ENCODE results near the gene FMO3.

The FMO3 gene

DNA sequence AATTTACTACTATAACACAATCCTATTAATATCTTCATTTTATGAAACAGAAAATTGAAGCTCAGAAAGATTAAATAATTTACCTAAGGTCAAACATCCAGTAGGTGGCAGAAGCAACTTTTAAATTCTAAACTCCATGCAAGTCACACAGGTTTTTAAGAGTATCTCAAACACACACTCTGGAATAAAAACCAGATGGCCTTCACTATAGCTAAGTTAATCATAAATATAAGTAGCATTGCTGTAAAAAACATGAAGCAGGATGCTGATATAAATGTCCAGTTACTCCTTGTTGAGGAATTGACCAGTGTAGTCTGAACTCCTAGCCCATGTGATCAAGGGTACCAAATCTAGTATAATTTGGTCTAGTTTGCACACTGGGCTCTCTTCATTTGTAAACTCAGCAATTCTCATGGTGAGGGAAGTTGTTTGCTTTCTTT is 9.4 kb upstream of the FMO3 start:
- no peaks in the 10 kb centered on the region for H3K4me1 ChIP-seq (ENCODE audit: control insufficient read depth, insufficient read depth, low read length)
- no peaks in the 10 kb centered on the region for H3K9me3 ChIP-seq (ENCODE audit: control insufficient read depth, insufficient read depth, low read depth, low read length)
- no peaks in the 10 kb centered on the region for H3K36me3 ChIP-seq (ENCODE audit: control insufficient read depth in 2 of 2, insufficient read depth in 1 of 2, low read length in 2 of 2)
- H3K4me3 ChIP-seq (ENCODE audit: low read depth, low read length): no peak overlapping the region
- ChIA-PET POLR2A (no interaction called here), CTCF (interaction anchor here (0.6 to 2.7 kb wide), 16 partner anchors 9 to 745 kb away, joined by 3 to 46 read pairs (median 4); partner anchors contain the start of genes FMO3 and FMO4)
- TF ChIP-seq ZNF133 (tag by site-specific recombination; IDR thresholded peaks at IDR 0.05) (no peak), ZNF654 (tag by site-specific recombination; IDR thresholded peaks at IDR 0.05; ENCODE audit: low read depth) (peak; percentile 54)
- H3K27ac ChIP-seq (ENCODE audit: extremely low read depth, low read depth, low read length): no peak overlapping the region

DNA sequence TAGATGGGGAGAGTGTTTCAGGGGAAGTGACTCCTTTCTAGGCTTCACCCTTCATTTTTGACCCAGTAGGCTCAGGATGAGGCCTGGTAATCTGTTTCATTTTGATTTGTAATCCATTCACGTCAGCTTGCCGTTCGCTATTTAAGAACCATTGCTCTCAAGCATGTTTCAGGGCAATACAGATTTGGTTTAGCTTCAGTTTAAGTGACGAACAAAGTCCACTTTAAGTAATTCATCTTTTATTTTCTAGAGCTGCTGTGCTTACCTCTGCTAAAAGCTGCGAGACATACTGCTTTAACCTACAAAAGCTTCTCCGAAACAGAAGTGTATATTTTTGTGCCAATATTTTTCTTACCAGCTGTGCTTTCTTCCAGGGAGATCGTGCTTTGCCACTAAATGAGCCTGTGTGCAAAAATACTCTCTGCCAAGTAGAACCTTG is 8.9 kb upstream of the FMO3 start:
- H3K36me3 ChIP-seq (ENCODE audit: control insufficient read depth in 2 of 2, insufficient read depth in 1 of 2, low read length in 2 of 2): no peaks in the 10 kb centered on the region
- TF ChIP-seq, protein P1, sequence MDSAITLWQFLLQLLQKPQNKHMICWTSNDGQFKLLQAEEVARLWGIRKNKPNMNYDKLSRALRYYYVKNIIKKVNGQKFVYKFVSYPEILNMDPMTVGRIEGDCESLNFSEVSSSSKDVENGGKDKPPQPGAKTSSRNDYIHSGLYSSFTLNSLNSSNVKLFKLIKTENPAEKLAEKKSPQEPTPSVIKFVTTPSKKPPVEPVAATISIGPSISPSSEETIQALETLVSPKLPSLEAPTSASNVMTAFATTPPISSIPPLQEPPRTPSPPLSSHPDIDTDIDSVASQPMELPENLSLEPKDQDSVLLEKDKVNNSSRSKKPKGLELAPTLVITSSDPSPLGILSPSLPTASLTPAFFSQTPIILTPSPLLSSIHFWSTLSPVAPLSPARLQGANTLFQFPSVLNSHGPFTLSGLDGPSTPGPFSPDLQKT (IDR thresholded peaks at IDR 0.05; ENCODE audit: borderline replicate concordance, low read depth, low read length): no peak
- no peaks in the 10 kb centered on the region for H3K9me3 ChIP-seq (ENCODE audit: control insufficient read depth, insufficient read depth, low read depth, low read length)
- H3K4me3 ChIP-seq (ENCODE audit: low read depth, low read length): no peak overlapping the region
- ChIA-PET CTCF (interaction anchor here (0.6 to 2.7 kb wide), 13 partner anchors 8 to 634 kb away, joined by 3 to 46 read pairs (median 4); partner anchors contain the start of genes FMO3 and FMO4), POLR2A (no interaction called here)
- H3K4me1 ChIP-seq (ENCODE audit: control insufficient read depth, insufficient read depth, low read length): no peaks in the 10 kb centered on the region
- H3K27ac ChIP-seq (ENCODE audit: extremely low read depth, low read depth, low read length): no peak overlapping the region

DNA sequence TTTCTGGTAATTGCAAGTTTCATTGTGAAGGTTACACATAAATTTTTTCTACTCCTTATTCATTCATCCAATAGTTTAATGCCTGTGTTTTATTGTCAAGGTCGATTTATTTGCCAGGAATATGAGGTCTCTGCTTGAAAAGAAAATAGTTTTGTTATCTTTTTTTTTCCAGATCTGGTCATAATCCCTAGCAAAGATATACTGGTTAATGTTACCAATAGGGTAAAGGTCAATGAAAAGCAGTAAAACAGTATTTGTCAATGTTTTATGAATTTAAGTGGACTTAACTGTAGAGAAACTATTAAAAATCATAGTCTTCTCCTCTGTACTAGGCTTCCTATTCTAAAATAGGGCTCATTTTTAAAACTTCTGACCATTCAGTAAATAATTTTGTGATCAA is 8.1 kb upstream of the FMO3 start:
- no peaks in the 10 kb centered on the region for H3K36me3 ChIP-seq (ENCODE audit: control insufficient read depth in 2 of 2, insufficient read depth in 1 of 2, low read length in 2 of 2)
- no peaks in the 10 kb centered on the region for H3K9me3 ChIP-seq (ENCODE audit: control insufficient read depth, insufficient read depth, low read depth, low read length)
- POLR2A ChIA-PET: no interaction called here
- no peak overlapping the region for H3K4me3 ChIP-seq (ENCODE audit: low read depth, low read length)
- CTCF ChIA-PET: interaction anchor here (0.6 to 2.7 kb wide), 4 partner anchors 104 to 163 kb away, joined by 3 to 46 read pairs (median 4); no protein-coding TSS in a partner anchor
- no peak overlapping the region for H3K27ac ChIP-seq (ENCODE audit: extremely low read depth, low read depth, low read length)
- no peak for TF ChIP-seq ZNF777 (tag by site-specific recombination; IDR thresholded peaks at IDR 0.05; ENCODE audit: borderline replicate concordance)
- TF ChIP-seq, protein P2, sequence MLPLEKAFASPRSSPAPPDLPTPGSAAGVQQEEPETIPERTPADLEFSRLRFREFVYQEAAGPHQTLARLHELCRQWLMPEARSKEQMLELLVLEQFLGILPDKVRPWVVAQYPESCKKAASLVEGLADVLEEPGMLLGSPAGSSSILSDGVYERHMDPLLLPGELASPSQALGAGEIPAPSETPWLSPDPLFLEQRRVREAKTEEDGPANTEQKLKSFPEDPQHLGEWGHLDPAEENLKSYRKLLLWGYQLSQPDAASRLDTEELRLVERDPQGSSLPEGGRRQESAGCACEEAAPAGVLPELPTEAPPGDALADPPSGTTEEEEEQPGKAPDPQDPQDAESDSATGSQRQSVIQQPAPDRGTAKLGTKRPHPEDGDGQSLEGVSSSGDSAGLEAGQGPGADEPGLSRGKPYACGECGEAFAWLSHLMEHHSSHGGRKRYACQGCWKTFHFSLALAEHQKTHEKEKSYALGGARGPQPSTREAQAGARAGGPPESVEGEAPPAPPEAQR (tag by site-specific recombination; IDR thresholded peaks at IDR 0.05): no peak
- TF ChIP-seq, protein P3, sequence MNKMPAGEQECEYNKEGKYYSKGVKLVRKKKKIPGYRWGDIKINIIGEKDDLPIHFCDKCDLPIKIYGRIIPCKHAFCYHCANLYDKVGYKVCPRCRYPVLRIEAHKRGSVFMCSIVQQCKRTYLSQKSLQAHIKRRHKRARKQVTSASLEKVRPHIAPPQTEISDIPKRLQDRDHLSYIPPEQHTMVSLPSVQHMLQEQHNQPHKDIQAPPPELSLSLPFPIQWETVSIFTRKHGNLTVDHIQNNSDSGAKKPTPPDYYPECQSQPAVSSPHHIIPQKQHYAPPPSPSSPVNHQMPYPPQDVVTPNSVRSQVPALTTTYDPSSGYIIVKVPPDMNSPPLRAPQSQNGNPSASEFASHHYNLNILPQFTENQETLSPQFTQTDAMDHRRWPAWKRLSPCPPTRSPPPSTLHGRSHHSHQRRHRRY (tag by site-specific recombination; IDR thresholded peaks at IDR 0.05): no peak
- TF ChIP-seq, protein P4, sequence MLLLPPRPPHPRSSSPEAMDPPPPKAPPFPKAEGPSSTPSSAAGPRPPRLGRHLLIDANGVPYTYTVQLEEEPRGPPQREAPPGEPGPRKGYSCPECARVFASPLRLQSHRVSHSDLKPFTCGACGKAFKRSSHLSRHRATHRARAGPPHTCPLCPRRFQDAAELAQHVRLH (tag by site-specific recombination; IDR thresholded peaks at IDR 0.05): no peak
- no peak for TF ChIP-seq ZNF549 (tag by site-specific recombination; IDR thresholded peaks at IDR 0.05)
- no peak for TF ChIP-seq ZNF404 (tag by site-specific recombination; IDR thresholded peaks at IDR 0.05)
- no peak for TF ChIP-seq ZNF394 (tag by site-specific recombination; IDR thresholded peaks at IDR 0.05; ENCODE audit: borderline replicate concordance)
- TF ChIP-seq MZF1 (tag by site-specific recombination; IDR thresholded peaks at IDR 0.05; ENCODE audit: borderline replicate concordance): no peak
- TF ChIP-seq, protein P5, sequence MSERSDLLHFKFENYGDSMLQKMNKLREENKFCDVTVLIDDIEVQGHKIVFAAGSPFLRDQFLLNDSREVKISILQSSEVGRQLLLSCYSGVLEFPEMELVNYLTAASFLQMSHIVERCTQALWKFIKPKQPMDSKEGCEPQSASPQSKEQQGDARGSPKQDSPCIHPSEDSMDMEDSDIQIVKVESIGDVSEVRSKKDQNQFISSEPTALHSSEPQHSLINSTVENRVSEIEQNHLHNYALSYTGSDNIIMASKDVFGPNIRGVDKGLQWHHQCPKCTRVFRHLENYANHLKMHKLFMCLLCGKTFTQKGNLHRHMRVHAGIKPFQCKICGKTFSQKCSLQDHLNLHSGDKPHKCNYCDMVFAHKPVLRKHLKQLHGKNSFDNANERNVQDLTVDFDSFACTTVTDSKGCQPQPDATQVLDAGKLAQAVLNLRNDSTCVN (tag by site-specific recombination; optimal IDR thresholded peaks at IDR 0.05): no peak
- TF ChIP-seq KLF10 (tag by site-specific recombination; IDR thresholded peaks at IDR 0.05): no peak
- H3K4me1 ChIP-seq (ENCODE audit: control insufficient read depth, insufficient read depth, low read length): no peaks in the 10 kb centered on the region
